ENCODE data around the gene COPZ1. TPM values are rescaled to one million over a fixed set of nuclear protein-coding genes. Genes with fewer than 3 reads are reported as not detected.

Gene COPZ1
- total and polyA plus RNA-seq, 2 donors (not counting 3 experiments of a cell fraction or from before 2014, with no cell fraction given), result 143 to 174 TPM

- Histone ChIP-seq H3K9me1 (replicated peaks; ENCODE audit: control insufficient read depth, extremely low read depth, insufficient read depth, low read length) (no peaks in the 10 kb centered on the region), H3K79me2 (ENCODE audit: control insufficient read depth, insufficient read depth, low read length) (peaks cover 42% of the 10 kb centered on the region), H3K9ac (replicated peaks; ENCODE audit: extremely low read depth, insufficient read depth, low read length) (no peak overlapping the region), H3K27me3 (ENCODE audit: control insufficient read depth in 2 of 2, insufficient read depth in 2 of 2, low read length in 2 of 2) (no peaks in the 10 kb centered on the region), H3K27ac (ENCODE audit: insufficient read depth, low read depth, low read length) (no peak overlapping the region), H2AFZ (ENCODE audit: low read depth, low read length) (no peak overlapping the region), H4K20me1 (replicated peaks; ENCODE audit: control insufficient read depth, extremely low read depth, insufficient read depth, low read length) (no peaks in the 10 kb centered on the region), H3K4me2 (ENCODE audit: insufficient read depth, low read length) (no peak overlapping the region), H3K9me3 (replicated peaks; ENCODE audit: control insufficient read depth, insufficient read depth, low read length) (no peaks in the 10 kb centered on the region), H3K36me3 (ENCODE audit: control insufficient read depth in 2 of 2, extremely low read depth in 1 of 2, insufficient read depth in 2 of 2, low read length in 2 of 2) (no peaks in the 10 kb centered on the region), H3K4me3 (replicated peaks in 1 of 3; ENCODE audit: insufficient read depth in 1 of 3, low read depth in 1 of 3, low read length in 3 of 3) (no peak overlapping the region), H3K4me1 (ENCODE audit: control insufficient read depth, extremely low read depth, insufficient read depth, low read length) (peaks cover 25% of the 10 kb centered on the region)
- DNase-seq (ENCODE audit: low read depth, low spot score) (no peak), FAIRE-seq (no peak)
- TF ChIP-seq JUN (IDR thresholded peaks at IDR 0.05; ENCODE audit: borderline replicate concordance, insufficient read depth, insufficient read length, low read depth), result no peak
- TF ChIP-seq POLR2AphosphoS5 (IDR thresholded peaks at IDR 0.05; ENCODE audit: insufficient read depth, low read depth, low read length), result no peak
- no peak for TF ChIP-seq MYC (IDR thresholded peaks at IDR 0.05; ENCODE audit: low read depth, low read length)
- TF ChIP-seq GATA2 (IDR thresholded peaks at IDR 0.05; ENCODE audit: insufficient read depth, insufficient read length, low read depth, low read length), result no peak
- TF ChIP-seq POLR2A (IDR thresholded peaks at IDR 0.05; ENCODE audit: low read depth, low read length), result no peak
- no TSS peak for BruUV-seq (replicated peaks)
- intact Hi-C loops (cut with micrococcal nuclease) (no loop called here), dilution Hi-C loops (cut with MboI; ENCODE audit: extremely low pct_ligation_motif_present, low sequenced_read_pairs) (no loop called here)
- POLR2A ChIA-PET, result no interaction called here
- CTCF ChIA-PET, result interaction anchor here (1.0 to 1.4 kb wide), 3 partner anchors 28 to 121 kb away, joined by 3 read pairs; no protein-coding TSS in a partner anchor
Observed at GRCh38 chr12:54331461-54331860, 6.5 kb downstream of the COPZ1 start.

- H3K4me2 ChIP-seq (ENCODE audit: insufficient read depth, low read length), result no peak overlapping the region
- no TSS peak for BruUV-seq (replicated peaks)
- DNase-seq (ENCODE audit: low read depth, low spot score) (no peak), FAIRE-seq (no peak)
- H4K20me1 ChIP-seq (replicated peaks; ENCODE audit: control insufficient read depth, extremely low read depth, insufficient read depth, low read length), result no peaks in the 10 kb centered on the region
- no peaks in the 10 kb centered on the region for H3K9me3 ChIP-seq (replicated peaks; ENCODE audit: control insufficient read depth, insufficient read depth, low read length)
- H3K27ac ChIP-seq (ENCODE audit: insufficient read depth, low read depth, low read length), result no peak overlapping the region
- H3K9me1 ChIP-seq (replicated peaks; ENCODE audit: control insufficient read depth, extremely low read depth, insufficient read depth, low read length), result no peaks in the 10 kb centered on the region
- no peak for TF ChIP-seq EZH2 (IDR thresholded peaks at IDR 0.05; ENCODE audit: borderline replicate concordance, low read depth, low read length, severe bottlenecking)
- TF ChIP-seq GATA2 (IDR thresholded peaks at IDR 0.05; ENCODE audit: insufficient read depth, insufficient read length, low read depth, low read length), result no peak
- TF ChIP-seq MYC (IDR thresholded peaks at IDR 0.05; ENCODE audit: low read depth, low read length), result no peak
- TF ChIP-seq POLR2AphosphoS5 (IDR thresholded peaks at IDR 0.05; ENCODE audit: insufficient read depth, low read depth, low read length), result no peak
- TF ChIP-seq POLR2A (IDR thresholded peaks at IDR 0.05; ENCODE audit: low read depth, low read length), result no peak
- TF ChIP-seq FOS (IDR thresholded peaks at IDR 0.05; ENCODE audit: borderline replicate concordance, insufficient read depth, low read length), result no peak
- no peak for TF ChIP-seq JUN (IDR thresholded peaks at IDR 0.05; ENCODE audit: borderline replicate concordance, insufficient read depth, insufficient read length, low read depth)
- TF ChIP-seq MAX (IDR thresholded peaks at IDR 0.05; ENCODE audit: insufficient read depth, insufficient read length), result no peak
- TF ChIP-seq CTCF (IDR thresholded peaks at IDR 0.05; ENCODE audit: extremely low read depth in 1 of 2, insufficient read depth in 1 of 2, low read depth in 1 of 2, low read length in 2 of 2), result no peak
- no peak overlapping the region for H2AFZ ChIP-seq (ENCODE audit: low read depth, low read length)
- ChIA-PET POLR2A (interaction anchor here (0.6 kb wide), 1 partner anchor 9 kb away, joined by 5 read pairs; the partner anchor contains the start of gene COPZ1), CTCF (interaction anchor here (0.8 to 5.4 kb wide), 7 partner anchors 8 to 81 kb away, joined by 3 to 61 read pairs (median 3); partner anchors contain the start of gene COPZ1)
- intact Hi-C loops (cut with micrococcal nuclease), result no loop called here
- no peaks in the 10 kb centered on the region for H3K36me3 ChIP-seq (ENCODE audit: control insufficient read depth in 2 of 2, extremely low read depth in 1 of 2, insufficient read depth in 2 of 2, low read length in 2 of 2)
- peaks cover 31% of the 10 kb centered on the region for H3K79me2 ChIP-seq (ENCODE audit: control insufficient read depth, insufficient read depth, low read length)
- H3K9ac ChIP-seq (replicated peaks; ENCODE audit: extremely low read depth, insufficient read depth, low read length), result no peak overlapping the region
- no peaks in the 10 kb centered on the region for H3K27me3 ChIP-seq (ENCODE audit: control insufficient read depth in 2 of 2, insufficient read depth in 2 of 2, low read length in 2 of 2)
- H3K4me3 ChIP-seq (replicated peaks in 1 of 3; ENCODE audit: insufficient read depth in 1 of 3, low read depth in 1 of 3, low read length in 3 of 3), result no peak overlapping the region
- dilution Hi-C loops (cut with MboI; ENCODE audit: extremely low pct_ligation_motif_present, low sequenced_read_pairs), result no loop called here
- H3K4me1 ChIP-seq (ENCODE audit: control insufficient read depth, extremely low read depth, insufficient read depth, low read length), result peaks cover 23% of the 10 kb centered on the region
Observed at GRCh38 chr12:54333420-54334034, 8.6 kb downstream of the COPZ1 start.

All from endothelial cell of umbilical vein (primary cell).